NCI-H2196 (cell line): ENCODE measurements around the gene OR8J1.
"Not testable (repeated sequence)": the region's sequence is repeated elsewhere in the genome, so short reads cannot be mapped to it uniquely, and the experiment has no call there.

Experiments used
- DNase-seq: peaks from one replicate; lab custom pipeline; 2025; ENCODE audit not compliant: unreplicated experiment; lab: John Stamatoyannopoulos, UW

The OR8J1 gene, protein sequence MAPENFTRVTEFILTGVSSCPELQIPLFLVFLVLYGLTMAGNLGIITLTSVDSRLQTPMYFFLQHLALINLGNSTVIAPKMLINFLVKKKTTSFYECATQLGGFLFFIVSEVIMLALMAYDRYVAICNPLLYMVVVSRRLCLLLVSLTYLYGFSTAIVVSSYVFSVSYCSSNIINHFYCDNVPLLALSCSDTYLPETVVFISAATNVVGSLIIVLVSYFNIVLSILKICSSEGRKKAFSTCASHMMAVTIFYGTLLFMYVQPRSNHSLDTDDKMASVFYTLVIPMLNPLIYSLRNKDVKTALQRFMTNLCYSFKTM

DNA sequence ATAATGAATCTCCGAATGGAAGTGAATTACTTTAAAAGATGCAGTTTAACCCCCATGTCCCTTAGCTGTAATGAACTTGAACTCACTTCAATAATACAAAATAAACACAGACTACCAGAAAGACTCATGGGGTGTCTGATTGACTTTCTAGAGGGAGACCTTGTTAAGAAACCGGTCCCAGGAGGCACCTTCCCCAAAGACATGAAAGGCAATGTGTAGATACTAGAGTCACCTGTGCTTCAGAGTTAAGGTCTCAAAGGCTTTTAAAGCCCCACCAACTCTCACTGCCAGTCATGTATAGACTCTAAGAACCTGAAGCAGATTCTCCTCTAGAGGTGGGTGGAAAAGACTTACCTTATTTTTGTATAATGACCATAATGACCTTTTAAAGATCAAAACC is at the start of gene OR8J1:
TSS of gene OR8J1 (plus strand) at position 301 of the 400 bp plus-strand sequence. CDS start 5,956 bp downstream, outside the sequence.
- DNase-seq: no peak

DNA sequence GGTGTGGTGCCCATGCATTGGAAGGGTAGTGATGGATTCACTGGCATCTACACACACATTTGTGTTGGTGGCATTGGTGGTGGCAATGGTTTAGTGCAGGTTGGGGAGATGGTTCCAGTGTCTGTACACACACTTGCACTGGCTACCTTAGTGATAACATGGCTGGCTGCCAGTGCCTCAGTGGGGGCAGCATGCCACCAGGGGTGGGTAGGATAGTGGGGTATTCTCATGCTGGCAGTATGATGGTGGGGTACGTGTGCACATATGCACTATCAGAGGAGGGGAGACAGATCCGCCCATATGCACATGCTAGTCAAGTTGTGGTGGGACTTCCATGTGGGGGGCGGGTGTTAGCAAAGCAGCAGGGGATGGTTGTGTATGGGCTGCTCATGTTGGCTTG is 46.3 kb upstream of the OR8J1 start:
- DNase-seq: no peak

DNA sequence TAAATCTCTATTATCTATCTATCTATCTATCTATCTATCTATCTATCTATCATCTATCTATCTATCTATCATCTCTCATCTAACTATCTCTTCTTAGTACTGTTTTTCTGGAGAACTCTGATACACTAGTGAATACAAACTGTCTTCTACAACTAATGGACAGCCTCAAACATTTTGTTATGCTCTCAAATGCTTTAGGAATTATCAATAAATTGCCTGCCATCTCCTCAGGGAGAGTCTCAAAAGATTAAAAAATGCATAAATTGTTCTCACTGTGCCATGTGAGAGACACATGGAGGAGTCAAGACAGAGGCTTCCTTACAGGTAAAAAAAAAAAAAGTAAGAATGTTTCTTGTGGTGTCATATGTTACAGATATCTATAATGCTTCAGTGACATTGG is 39.2 kb upstream of the OR8J1 start, which contains the start of gene OR8K3:
TSS of gene OR8K3 (plus strand) at position 301 of the 400 bp plus-strand sequence. CDS start 3,163 bp downstream, outside the sequence.
- DNase-seq: no peak

DNA sequence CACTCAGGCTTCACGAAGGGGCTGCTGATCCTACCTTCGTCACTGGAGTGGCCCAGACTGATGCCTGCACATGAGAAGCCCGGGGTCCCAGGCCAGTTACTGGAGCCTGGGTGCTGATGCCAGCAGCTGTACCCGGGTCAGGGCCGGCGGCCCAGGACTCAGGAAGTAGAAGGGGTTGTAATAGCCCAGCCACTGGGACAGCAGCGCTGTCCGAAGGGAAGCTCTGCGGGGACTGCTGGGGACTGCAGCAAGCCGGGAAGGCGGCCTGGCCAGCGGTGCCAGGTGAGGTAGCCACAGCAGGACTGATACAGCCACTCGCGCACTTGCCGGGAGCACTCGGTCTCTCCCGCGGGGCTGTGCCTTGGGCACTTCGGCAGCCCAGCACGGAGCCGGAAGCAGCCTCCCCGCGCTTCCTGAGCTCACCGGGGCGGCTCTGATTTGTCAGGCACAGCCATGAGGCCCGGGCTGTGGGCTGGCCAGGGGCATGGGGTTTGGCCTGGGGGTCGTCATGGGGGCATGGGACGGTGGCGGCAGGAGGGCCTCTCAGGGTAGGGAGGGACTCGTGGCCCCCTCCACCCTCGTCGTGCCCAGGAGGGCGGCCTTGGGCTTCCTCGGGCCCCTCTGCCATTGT is 22.1 kb upstream of the OR8J1 start:
- no peak for DNase-seq

DNA sequence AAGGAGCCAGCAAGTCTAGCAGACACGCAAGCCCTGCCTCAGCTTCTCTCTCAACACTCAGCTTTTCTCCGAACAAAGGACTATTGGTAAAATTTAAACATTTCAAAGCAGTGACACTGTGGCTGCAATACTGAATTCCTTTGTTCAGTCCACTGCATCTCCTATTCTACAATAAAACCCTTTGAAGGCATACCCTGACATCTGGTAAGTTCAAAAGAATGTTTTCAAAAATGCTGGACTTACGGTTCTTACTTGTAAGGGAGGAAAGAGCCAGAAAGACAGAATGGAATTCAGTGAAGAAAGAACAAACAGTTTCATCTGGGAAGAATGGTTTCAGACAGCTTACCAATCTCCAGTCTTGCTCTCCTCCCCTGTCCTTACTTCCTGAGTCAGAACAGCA is 20.9 kb upstream of the OR8J1 start:
- no peak for DNase-seq

DNA sequence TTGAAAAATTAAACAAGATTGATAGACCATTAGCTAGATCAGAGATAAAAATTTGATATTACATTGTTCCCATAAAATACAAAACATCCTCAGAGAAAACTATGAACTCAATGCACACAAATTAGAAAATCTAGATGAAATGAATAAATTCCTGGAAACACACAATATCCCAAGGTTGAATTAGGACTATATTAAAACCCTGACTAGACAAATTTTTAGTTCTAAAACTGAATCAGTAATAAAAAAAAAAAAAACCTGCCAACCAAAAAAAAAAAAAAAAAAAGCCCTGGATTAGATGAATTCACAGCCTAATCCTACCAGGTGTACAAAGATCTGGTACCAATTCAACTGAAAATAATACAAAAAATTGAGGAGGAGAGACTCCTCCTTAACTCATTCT is 13.8 kb upstream of the OR8J1 start:
- DNase-seq: no peak

DNA sequence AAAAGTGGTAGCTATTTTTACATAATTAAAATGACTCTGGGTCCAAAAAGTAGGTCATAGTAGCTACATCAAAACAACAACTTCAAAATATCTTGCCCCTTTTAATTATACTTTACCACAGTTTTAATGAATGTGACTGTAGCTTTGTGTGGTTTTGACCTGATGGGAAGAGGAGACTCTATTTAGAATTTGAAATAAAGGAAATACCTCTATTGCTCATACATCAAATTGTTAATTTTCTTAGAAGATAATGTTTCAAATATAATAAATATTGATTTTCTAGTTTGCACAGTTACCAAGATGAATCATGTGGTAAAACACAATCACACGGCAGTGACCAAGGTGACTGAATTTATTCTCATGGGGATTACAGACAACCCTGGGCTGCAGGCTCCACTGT is 8.4 kb upstream of the OR8J1 start, which contains the start of gene OR8K1:
TSS of gene OR8K1 (plus strand) at position 301 of the 400 bp plus-strand sequence. CDS start at position 301, 0 bp downstream.
- no peak for DNase-seq

DNA sequence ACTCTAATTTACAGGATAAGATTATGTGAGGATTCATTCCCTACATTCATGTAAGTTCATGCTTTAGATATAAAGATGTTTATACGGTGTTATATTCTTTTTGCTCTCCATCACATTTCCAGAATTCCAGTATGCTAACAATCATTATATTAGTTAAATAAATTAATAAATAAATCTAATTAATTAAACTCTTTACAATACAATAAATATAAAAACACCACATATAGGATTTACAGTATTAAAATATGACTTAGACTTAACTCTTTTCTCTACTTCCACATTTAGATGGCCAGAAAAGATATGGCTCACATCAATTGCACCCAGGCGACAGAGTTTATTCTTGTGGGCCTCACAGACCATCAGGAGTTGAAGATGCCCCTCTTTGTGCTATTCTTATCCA is 21.2 kb downstream of the OR8J1 start, which contains the start of gene OR8U1:
TSS of gene OR8U1 (plus strand) at position 301 of the 400 bp plus-strand sequence. CDS start at position 301, 0 bp downstream.
- DNase-seq: no peak

DNA sequence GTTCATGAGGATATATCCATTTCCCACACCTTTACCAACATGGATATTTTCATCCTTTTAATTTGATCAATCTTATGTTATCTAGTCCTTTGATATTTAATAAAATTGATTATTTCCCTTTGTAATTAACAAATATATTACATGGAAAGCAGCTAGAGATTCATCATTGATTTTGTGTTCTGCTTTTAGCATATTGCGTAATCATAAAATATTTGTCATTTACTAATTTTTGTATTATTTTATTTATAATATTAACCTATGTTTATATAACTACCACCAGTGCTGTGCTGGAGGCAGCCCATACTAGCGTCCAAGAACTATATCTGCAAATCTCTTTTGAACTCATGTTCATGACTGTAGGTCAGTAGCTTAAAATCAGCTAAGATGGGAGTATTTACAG is 26.0 kb downstream of the OR8J1 start:
- DNase-seq: no peak

DNA sequence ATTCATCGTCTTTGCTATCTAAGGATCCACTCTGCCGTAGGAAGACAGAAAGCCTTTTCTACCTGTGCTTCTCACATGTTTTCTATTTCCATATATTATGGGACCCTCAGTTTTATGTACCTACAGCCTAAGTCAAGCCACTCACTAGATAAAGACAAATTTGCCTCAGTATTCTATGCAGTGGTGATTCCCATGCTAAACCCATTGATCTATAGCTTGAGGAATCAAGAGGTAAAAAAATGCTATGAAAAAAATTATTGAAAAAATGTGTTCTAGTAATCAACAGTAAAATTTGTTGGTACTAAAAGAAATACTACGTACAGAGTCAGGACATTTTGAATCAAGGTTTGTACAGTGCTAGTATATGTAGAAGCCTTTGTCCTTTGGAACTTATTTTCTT is 40.3 kb downstream of the OR8J1 start:
- DNase-seq: no peak

DNA sequence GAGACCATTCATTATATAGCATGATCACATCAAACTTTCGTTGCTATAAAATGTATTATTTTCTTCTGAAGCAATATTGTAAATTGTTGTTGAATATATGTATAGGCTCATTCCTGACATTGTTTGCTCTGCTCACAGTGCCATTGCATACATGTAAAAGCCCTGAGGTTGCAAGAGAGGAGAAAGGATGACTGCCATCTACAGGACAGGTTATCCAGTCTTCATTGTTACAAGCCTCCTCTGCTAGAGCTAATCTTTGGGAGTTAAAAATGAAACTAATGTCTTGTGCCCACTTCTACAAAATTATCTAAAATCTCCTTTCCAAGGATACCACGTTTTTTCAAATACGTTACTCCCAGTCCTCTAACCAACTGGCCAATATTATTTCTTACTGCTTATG is 42.0 kb downstream of the OR8J1 start:
- no peak for DNase-seq

DNA sequence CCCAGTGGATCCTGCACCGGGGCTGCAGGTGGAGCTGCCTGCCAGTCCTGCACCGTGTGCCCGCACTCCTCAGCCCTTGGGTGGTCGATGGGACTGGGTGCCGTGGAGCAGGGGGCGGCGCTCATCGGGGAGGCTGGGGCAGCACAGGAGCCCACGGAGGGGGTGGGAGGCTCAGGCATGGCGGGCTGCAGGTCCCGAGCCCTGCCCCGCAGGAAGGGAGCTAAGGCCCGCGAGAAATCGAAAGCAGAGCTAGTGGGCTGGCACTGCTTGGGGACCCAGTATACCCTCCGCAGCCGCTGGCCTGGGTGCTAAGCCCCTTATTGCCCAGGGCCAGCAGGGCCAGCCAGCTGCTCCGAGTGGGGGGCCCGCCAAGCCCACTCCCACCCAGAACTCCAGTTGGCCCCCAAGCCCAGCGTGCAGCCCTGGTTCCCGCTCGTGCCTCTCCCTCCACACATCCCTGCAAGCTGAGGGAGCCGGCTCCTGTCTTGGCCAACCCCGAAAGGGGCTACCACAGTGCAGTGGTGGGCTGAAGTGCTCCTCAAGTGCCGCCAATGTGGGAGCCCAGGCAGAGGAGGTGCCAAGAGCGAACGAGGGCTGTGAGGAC is 47.9 kb downstream of the OR8J1 start:
- DNase-seq: not testable (repeated sequence)

DNA sequence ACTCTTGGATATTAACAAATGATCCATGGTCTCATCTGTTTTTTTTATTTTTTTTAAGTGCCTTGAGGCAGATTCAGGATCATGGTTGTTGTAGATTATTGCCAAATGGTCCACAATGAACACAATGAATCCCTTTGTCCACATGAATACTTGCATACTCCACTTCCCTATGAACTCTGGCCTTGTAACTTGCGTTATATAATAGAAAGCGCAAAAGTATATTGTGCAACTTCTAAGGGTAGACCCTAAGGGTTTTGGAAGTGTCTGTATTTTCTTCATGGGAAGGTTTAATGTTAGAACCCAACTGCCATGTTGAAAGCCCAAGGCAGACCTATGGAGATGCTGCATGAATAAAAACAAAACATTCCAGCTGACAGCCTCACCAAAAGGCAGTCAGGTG is 50.3 kb downstream of the OR8J1 start:
- no peak for DNase-seq

DNA sequence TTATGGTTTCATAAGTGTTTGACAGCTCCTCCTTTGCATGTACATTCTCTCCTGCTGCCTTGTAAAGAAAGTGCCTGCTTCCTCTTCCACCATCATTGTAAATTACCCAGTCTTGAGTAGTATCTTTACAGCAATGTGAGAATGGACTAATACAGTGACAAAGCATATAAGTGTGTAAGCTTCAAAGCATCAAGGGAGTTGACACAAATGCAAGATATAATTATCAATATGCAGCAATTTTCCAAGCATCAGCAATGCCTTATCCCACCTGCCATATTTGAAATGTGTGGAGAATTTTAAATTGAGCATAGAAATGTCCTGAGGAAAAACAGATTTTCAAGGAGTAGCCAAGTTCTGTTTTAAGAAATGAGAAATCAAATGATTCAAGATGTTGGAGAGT is 56.7 kb downstream of the OR8J1 start:
- no peak for DNase-seq
